Measurements from ENCODE around the gene STUM.

GRCh38 chr1:226569879-226570547 is 21.4 kb downstream of the STUM start:
- peak in 1 of 2 donors; percentile 3 for TF ChIP-seq CTCF (conservative IDR thresholded peaks at IDR 0.05 in 1 of 2, IDR thresholded peaks at IDR 0.05 in 1 of 2; ENCODE audit: low read depth in 1 of 2, low read length in 2 of 2)
- no peak for TF ChIP-seq EZH2 (IDR thresholded peaks at IDR 0.05; ENCODE audit: low read length, missing control alignments)

Data from fibroblast of lung (primary cell).